Measurements from ENCODE around the gene RFX4. TPM values are rescaled to one million over a fixed set of nuclear protein-coding genes. Genes with fewer than 3 reads are reported as not detected.

Gene RFX4
- total RNA-seq, 1 donor from 2014 or later: not detected

GRCh38 chr12:106791531-106791930 lies 208.7 kb downstream of the RFX4 start:
- intact Hi-C loops (cut with micrococcal nuclease): loop anchor here (1.0 kb wide), 1 partner anchor 8 kb away; no protein-coding TSS in a partner anchor

GRCh38 chr12:106794369-106794768 lies 211.6 kb downstream of the RFX4 start:
- intact Hi-C loops (cut with micrococcal nuclease): no loop called here

GRCh38 chr12:106801167-106801708 lies 218.4 kb downstream of the RFX4 start:
- intact Hi-C loops (cut with micrococcal nuclease): no loop called here

GRCh38 chr12:106801830-106802533 lies 219.2 kb downstream of the RFX4 start:
- intact Hi-C loops (cut with micrococcal nuclease): no loop called here

- intact Hi-C loops (cut with micrococcal nuclease): no loop called here
Measured at GRCh38 chr12:106804668-106805067, 221.9 kb downstream of the RFX4 start.

Other genes starting within 250 kb of the RFX4 start
- 7.1 and 7.9 TPM in 2 replicates for gene POLR3B, start 225.3 kb upstream of the RFX4 start, total RNA-seq
- 14.4 and 15.9 TPM in 2 replicates for gene RIC8B, start 191.7 kb downstream of the RFX4 start, total RNA-seq